NCI-H748 treated with DMSO at 0.1 percent for 48 hours (cell line): Measurements from ENCODE around the gene PAPOLG.
"Not testable (repeated sequence)": the region's sequence is repeated elsewhere in the genome, so short reads cannot be mapped to it uniquely, and the experiment has no call there.

Experiments
- DNase-seq: peaks from one replicate; lab custom pipeline; 2025; lab: John Stamatoyannopoulos, UW

The PAPOLG gene

GRCh38 chr2:60775048-60775639 lies 19.1 kb downstream of the PAPOLG start:
- no peak for DNase-seq

- DNase-seq = no peak
Measured at GRCh38 chr2:60778352-60778751, 22.3 kb downstream of the PAPOLG start.

DNA sequence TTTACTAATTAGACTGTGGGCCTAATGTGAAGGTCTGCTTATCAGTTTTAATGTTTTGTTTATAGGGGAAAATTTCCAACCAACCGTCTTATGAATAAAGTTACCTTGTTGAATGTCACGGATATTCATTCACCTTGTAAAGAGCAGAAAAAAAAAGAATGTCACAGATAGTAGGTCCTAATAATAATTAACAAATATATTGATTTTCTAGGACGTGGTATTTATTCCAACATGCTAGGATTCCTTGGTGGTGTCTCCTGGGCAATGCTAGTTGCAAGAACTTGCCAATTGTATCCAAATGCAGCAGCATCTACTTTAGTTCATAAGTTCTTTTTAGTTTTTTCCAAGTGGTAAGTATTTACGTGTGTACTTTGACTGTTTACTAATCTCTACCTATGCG lies 23.4 kb downstream of the PAPOLG start:
- no peak for DNase-seq

DNA sequence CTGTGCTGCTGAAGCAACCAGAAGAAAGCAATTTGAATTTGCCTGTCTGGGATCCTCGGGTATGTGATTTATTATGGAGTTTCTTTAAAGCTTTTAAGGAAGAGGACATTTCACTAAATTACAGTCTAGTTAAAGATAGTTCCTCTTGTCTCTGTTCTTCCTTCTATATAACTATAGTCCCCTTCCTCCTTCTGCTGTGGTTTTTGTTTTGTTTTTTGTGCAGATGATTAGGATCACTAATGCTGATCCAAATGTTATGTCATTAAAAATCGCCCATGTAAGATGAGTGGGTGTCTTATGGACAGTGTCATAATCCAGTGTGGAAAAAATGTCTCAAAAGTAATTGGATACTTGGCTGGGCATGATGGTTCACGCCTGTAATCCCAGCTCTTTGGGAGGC lies 24.7 kb downstream of the PAPOLG start:
- no peak for DNase-seq

DNA sequence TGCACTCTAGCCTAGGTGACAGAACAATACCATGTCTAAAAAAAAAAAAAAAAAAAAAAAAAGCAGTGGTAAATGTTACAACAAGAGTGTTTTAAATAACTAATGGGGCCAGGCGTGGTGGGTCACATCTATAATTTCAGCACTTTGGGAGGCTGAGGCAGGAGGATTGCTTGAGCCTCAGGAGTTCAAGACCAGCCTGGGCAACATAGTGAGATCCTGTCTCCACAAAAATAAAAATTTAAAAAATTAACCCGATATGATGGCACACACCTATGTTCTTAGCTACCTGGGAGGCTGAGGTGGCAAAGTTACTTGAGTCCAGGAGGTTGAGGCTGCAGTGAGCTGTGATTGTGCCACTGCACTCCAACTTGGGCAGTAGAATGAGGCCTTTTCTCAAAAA lies 37.1 kb downstream of the PAPOLG start:
- no peak for DNase-seq

DNA sequence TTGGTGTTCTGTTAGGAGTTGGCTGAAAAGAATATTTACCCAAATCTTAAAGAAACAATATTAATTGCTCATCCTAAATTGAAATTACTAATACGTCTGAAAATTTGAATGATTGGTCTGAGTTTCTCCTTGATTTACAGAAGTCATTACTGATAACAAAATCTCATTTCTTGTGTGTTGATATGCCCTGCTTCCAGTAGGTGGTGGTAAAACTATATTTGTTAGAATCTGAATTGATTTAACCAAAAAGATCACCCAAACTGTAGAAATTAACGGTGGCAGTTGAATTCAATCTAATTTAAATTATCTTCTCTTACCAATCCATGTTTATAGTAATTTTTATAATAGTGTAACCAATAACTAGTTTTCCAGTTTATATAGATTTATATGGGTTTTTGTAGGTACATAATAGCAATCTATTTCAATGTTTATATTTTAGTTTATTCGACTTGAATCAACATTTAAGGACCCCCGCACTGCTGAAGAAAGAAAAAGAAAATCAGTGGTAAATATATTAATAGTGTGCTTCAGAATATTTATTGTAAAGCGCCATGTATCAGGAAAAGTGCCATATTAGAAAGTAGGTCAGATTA lies 38.3 kb downstream of the PAPOLG start:
- no peak for DNase-seq

DNA sequence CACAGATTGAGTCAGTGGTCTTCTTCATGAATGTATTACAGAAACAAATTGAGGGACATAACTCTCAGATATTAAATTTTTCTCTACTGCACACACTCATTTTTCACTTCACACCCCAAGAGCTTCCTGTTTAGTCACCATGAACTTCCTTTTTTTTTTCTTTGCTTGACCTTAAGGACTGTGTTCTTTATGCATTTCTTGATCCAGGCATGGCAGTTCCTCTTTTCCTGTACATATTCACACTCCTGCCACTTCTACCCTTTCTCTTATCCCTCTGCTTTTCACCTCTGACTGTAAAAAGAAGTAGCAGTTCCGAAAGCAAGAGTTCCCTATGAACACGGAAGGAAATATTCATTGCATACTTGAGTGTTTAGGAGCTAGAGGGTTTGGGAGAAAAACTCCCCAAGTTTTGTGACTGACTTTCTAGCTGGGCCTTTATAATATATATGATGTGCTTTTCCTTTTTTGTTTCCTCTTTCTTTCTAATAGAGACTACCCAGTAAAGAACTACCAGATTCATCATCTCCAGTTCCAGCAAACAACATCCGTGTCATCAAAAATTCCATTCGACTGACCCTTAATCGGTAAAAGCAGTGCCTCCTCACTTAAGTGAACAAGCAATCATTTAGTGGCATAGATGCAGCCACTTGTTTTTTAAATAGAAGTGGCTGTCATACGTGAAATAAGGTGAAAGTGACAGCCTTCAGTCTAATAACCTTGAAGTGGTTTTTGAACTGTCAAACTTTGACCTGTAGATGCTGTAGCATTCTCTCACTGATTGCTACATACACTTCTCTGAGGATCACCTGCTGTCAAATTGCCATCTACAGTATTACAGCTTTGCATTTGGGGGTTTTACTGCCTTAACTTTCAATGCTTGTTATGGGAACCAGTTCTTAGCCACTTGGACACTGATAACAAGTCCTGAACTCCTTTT lies 40.8 kb downstream of the PAPOLG start:
- no peak for DNase-seq

DNA sequence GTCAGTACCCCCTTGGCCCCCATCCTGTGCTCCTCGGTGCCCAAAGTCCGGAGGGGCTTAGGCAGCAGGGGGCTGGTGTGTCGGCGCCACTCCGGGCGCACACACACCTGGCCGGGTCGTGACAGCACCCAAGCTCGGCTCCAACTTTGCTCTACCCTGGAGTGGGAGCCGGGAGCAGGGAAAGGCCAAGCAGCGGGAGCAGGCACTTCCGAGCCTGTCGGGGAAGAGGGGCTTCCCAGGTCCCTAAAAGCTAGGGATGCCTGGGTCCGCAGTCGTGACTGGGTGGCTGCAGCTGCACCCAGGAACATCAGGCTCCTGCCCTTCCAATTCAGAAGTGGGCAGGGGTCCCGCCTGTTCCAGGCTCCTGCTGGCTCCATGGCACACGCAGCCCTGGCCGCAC lies 48.4 kb downstream of the PAPOLG start:
- DNase-seq = no peak

- DNase-seq = no peak
Measured at GRCh38 chr2:60806595-60806987, 50.5 kb downstream of the PAPOLG start.

DNA sequence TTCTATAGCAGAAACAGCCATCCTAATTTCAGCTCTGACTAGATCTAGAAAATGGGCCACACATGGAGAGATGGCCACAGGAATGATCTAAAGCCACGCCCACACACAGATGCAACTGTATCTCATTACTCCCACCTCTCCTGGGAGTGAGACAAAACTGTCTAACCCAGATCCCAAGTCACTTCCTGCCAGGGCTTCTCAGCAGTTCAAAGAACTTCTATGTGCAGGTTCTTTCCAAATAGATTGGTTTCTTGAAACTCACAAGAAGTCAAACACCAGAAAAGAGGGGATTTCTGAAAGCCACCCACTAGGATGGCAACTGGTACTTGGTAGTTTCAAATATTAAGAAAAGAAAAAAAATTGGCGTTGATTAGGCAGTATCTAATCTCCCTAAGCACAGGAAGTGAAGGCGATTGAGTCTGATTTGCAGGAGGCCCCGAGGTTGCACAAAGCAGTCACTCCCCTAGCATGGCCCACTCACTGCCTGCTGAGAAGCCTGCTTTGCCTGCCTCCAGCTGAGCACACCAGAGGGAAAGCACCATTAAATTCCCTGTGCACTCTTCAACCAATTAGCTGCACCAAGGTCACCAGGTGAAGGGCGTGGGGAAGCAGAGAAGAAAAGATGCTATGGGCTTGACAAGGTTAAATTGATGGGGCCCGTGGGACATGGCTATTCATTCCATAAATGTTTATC lies 51.1 kb downstream of the PAPOLG start:
- peak; percentile 6 for DNase-seq

- no peak for DNase-seq
Measured at GRCh38 chr2:60808330-60808801, 52.3 kb downstream of the PAPOLG start.

DNA sequence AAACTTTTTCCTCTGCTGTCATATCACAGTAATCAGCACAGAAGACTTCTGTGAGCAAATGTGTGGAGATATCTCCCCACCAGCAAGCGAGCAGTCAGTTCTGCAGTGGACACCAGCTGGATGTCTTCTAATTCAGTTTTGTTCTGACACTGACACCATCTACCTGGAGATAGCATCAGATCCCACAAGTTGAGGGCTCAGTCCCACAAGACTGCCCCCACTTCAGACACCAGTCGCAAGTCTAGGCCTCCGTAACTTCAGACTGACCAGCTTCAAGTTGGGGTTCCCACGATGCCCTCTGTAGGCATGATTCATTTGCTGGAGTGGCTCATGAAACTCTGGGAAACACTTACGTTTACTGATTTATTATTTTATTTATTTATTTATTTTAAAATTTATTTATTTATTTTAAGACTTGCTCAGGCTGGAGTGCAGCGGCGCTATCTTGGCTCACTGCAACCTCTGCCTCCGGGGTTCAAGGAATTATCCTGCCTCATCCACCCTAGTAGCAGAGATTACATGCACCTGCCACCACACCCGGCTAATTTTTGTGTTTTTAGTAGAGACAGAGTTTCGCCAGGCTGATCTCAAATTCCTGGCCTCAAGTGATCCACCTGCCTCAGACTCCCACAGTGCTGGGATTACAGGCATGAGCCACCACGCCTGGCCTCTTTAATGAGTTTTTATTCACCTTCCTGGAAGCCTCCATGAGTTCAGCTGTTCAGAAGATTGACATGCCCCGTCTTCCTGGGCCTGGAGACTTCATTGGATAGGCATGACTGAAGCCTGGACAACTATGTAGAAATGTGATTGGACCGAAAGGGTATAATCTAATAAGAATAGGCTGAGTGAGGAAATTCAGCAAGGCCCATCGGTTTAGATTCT lies 55.7 kb downstream of the PAPOLG start:
- no peak for DNase-seq

GRCh38 chr2:60817191-60817590 lies 61.1 kb downstream of the PAPOLG start:
- DNase-seq = not testable (repeated sequence)

GRCh38 chr2:60818272-60818671 lies 62.2 kb downstream of the PAPOLG start:
- no peak for DNase-seq

DNA sequence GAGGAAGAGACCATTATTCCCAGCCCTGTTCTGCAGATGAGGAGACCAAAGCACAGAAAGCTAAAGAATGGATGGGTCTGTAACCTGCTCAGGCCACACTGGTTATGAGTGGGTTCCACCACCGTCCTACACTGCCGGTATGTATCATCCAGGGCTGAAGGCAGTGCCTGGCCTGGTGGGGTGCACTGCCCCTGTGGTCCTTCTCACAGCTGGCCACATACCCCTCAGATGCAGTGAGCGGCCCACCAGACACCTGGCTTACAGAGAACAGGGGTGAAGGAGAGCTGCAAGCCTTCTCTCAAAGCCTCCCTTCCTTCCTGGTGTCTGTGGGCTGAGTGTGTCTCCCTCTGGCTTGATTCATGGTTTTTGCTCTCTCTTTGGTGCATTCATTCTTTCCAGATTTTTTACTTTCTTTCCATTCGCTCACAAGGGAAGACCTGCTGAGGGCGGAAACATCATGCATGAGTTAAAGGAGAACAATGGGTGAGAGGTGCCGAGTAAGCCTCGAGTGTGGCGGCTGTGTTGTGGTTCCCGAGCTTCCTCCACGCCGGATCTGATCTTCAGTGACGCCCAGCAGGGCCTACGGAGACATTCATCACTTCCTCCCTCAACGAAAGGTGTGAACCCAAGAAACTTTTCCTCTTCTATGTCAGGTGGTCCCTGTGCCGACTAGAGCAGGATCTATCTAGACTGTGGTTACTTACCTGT lies 63.2 kb downstream of the PAPOLG start:
- no peak for DNase-seq

- DNase-seq = no peak
Measured at GRCh38 chr2:60819936-60820335, 63.9 kb downstream of the PAPOLG start.

DNA sequence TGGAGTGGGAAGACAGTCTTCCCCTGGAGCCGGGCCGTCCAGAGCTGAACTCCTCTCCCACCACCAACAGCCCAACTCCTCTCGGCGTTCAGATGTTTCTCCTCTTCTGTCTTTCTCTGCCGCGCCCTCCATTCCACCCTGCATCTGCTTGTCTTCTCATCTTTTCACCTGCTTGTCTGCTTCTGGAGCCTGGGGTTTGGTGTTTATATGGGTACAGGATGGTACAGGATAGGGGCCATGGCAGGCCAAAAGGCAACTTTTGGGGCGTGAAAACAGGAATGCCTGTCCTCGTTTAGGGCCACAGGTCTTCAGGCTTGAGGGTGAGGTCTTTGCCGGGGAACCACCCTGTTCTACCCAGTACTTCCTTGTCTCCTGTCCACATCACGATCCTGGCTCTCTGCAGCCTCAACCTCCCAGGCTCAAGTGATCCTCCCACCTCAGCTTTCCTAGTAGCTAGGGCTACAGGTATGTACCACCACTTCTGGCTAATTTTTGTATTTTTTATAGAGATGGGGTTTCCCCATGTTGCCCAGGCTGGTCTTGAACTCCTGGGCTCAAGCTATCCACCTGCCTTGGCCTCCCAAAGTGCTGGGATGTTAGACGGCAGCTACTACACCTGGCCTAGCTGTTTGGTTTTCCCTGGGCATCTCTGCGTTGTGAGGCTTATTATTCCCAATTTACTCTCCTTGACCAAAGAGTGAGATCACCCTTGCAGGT lies 64.5 kb downstream of the PAPOLG start:
- no peak for DNase-seq

DNA sequence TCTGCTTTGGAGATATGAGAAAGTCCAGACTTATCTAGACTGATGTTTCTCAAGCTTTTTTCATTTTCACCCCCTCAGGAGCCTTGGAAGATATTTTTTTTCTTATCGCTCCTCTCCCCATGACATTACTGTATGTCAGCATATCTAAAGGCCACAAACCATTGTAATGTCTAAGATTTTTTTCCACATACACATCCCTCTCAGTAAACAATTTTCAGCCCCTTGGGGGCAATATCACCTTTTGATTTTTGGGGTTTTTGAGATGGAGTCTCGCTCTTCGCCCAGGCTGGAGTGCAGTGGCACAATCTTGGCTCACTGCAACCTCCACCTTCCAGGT lies 65.0 kb downstream of the PAPOLG start:
- DNase-seq = no peak

- no peak for DNase-seq
Measured at GRCh38 chr2:60821587-60822302, 65.7 kb downstream of the PAPOLG start.

DNA sequence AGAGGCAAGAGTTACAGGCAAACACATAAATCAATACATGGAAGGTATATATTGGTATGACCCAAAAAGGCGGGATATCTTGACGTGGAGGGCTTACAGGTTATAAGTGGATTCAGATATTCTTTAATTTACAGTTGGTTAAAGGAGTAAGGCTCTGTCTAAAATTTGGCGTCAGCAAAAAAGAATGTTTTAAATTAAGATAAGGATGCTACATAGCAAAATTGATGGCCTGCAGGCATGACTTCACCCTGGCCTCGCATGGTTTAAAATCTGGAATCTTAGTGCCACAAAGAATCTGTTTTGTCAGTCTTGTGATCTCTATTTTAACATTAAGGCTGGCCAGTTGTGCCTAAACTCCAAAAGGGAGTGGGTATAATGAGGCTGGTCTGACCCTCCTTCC lies 66.9 kb downstream of the PAPOLG start:
- no peak for DNase-seq
